ENCODE results near the gene DHRSX. TPM values are rescaled to one million over a fixed set of nuclear protein-coding genes. Genes with fewer than 3 reads are reported as not detected.

Gene DHRSX
- total RNA-seq, 1 donor from 2014 or later, result 31.8 TPM

DNA sequence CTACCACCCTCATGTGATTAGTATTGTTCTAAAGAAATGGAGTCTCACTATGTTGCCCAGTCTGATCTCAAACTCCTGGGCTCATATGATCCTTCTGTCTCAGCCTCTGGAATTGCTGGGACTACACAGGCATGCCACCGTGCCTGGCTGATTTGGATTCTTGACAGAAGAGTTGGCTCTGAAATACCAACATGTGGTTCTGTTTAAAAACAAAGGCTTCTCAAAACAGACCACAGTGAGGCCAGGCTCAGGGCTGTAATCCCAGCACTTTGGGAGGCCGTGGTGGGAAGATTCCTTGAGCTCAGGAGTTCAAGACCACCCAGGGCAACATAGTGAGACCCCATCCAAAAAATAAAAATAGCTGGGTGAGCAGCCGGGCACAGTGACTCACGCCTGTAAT lies 126.7 kb downstream of the DHRSX start:
- H3K4me3 ChIP-seq, result no peak overlapping the region
- Mint-ChIP-seq H3K36me3 (peaks cover 40% of the 10 kb centered on the region), H3K27me3 (ENCODE audit: insufficient read depth, low read depth) (peaks cover 2% of the 10 kb centered on the region), H3K27ac (no peak overlapping the region), H3K4me3 (no peak overlapping the region), H3K4me1 (peaks cover 13% of the 10 kb centered on the region), H3K9me3 (peaks cover 30% of the 10 kb centered on the region)
- TF ChIP-seq EZH2 (IDR thresholded peaks at IDR 0.05), result no peak
- TF ChIP-seq CTCF (IDR thresholded peaks at IDR 0.05), result no peak
- TF ChIP-seq EZH2phosphoT487 (IDR thresholded peaks at IDR 0.05), result no peak
- H3F3A ChIP-seq (ENCODE audit: low read depth), result no peaks in the 10 kb centered on the region
- H3K27me3 ChIP-seq, result no peaks in the 10 kb centered on the region
- no peaks in the 10 kb centered on the region for H4K20me1 ChIP-seq (ENCODE audit: low read depth)
- H3K9me3 ChIP-seq (ENCODE audit: low read depth), result no peaks in the 10 kb centered on the region
- no peaks in the 10 kb centered on the region for H3K4me1 ChIP-seq
- DNase-seq (ENCODE audit: low spot score), result no peak
- H3K36me3 ChIP-seq, result no peaks in the 10 kb centered on the region
- no peak overlapping the region for H3K9ac ChIP-seq
- no peak overlapping the region for H3K4me2 ChIP-seq
- H3K79me2 ChIP-seq (ENCODE audit: low read depth), result no peaks in the 10 kb centered on the region
- H3K27ac ChIP-seq, result no peak overlapping the region
- no peak overlapping the region for H2AFZ ChIP-seq (replicated peaks)

DNA sequence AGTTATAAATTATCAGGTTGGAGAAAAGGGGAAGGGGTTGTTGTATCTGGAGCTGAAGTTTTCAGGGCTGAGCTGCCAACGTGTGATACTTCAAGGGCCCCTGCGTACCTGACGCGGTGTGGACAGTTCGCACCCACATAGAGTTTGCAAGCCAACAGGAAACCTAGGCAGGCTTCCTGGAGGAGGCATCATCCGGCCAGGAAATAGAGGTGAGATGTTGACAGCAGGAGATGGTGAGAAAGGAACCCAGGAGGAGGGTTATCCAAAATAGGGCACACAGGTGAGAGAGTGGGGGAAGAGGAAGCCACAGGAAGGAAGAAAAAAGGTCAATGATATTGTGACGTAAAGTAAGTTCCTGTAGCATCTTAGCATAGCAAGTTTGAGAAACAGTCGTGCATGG lies 127.2 kb downstream of the DHRSX start:
- no peak for DNase-seq (ENCODE audit: low spot score)
- H3K4me3 ChIP-seq, result no peak overlapping the region
- Mint-ChIP-seq H3K4me1 (peaks cover 13% of the 10 kb centered on the region), H3K36me3 (peaks cover 38% of the 10 kb centered on the region), H3K9me3 (peaks cover 28% of the 10 kb centered on the region), H3K4me3 (no peak overlapping the region), H3K27ac (no peak overlapping the region), H3K27me3 (ENCODE audit: insufficient read depth, low read depth) (peaks cover 2% of the 10 kb centered on the region)
- H3F3A ChIP-seq (ENCODE audit: low read depth), result no peaks in the 10 kb centered on the region
- TF ChIP-seq CTCF (IDR thresholded peaks at IDR 0.05) (no peak), EZH2 (IDR thresholded peaks at IDR 0.05) (no peak), EZH2phosphoT487 (IDR thresholded peaks at IDR 0.05) (no peak)
- no peaks in the 10 kb centered on the region for H3K27me3 ChIP-seq
- H4K20me1 ChIP-seq (ENCODE audit: low read depth), result no peaks in the 10 kb centered on the region
- H3K9ac ChIP-seq, result no peak overlapping the region
- H3K36me3 ChIP-seq, result no peaks in the 10 kb centered on the region
- no peaks in the 10 kb centered on the region for H3K4me1 ChIP-seq
- no peaks in the 10 kb centered on the region for H3K9me3 ChIP-seq (ENCODE audit: low read depth)
- no peaks in the 10 kb centered on the region for H3K79me2 ChIP-seq (ENCODE audit: low read depth)
- H2AFZ ChIP-seq (replicated peaks), result no peak overlapping the region
- no peak overlapping the region for H3K27ac ChIP-seq
- no peak overlapping the region for H3K4me2 ChIP-seq

DNA sequence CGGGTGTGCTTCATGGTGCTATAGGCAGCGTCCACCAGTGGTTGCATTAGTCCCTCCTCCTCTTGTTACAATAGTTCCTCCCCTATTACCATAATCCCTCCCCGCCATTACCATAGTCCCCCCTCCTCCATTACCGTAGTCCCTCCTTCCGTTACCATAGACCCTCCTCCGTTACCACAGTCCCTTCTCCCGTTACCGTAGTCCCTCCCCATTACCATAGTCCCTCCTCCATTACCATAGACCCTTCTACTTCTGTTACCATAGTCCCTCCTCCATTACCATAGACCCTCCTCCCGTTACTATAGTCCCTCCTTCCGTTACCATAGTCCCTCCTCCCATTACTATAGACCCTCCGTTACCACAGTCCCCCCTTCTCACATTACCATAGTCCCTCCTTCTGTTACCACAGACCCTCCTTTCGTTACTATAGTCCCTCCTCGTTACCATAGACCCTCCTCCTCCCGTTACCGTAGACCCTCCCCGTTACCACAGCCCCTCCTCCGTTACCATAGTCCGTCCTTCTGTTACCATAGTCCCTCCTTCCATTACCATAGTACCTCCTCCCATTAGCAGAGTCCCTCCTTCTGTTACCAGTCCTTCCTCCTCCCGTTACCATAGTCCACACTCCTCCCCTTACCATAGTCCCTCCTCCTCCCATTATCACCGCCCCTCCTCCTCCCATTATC lies 129.6 kb downstream of the DHRSX start:
- peaks cover 13% of the 10 kb centered on the region for H3K4me1 Mint-ChIP-seq
- peaks cover 16% of the 10 kb centered on the region for H3K9me3 Mint-ChIP-seq
- H4K20me1 ChIP-seq (ENCODE audit: low read depth), result no peaks in the 10 kb centered on the region
- H3K27ac Mint-ChIP-seq, result no peak overlapping the region
- H2AFZ ChIP-seq (replicated peaks), result no peak overlapping the region
- H3K27me3 ChIP-seq, result no peaks in the 10 kb centered on the region
- no peaks in the 10 kb centered on the region for H3K79me2 ChIP-seq (ENCODE audit: low read depth)
- no peak overlapping the region for H3K9ac ChIP-seq
- no peak overlapping the region for H3K4me3 ChIP-seq
- H3K4me3 Mint-ChIP-seq, result no peak overlapping the region
- H3F3A ChIP-seq (ENCODE audit: low read depth), result no peaks in the 10 kb centered on the region
- no peaks in the 10 kb centered on the region for H3K27me3 Mint-ChIP-seq (ENCODE audit: insufficient read depth, low read depth)
- no peaks in the 10 kb centered on the region for H3K36me3 ChIP-seq
- H3K36me3 Mint-ChIP-seq, result peaks cover 26% of the 10 kb centered on the region
- no peaks in the 10 kb centered on the region for H3K4me1 ChIP-seq
- DNase-seq (ENCODE audit: low spot score), result no peak
- no peaks in the 10 kb centered on the region for H3K9me3 ChIP-seq (ENCODE audit: low read depth)
- TF ChIP-seq EZH2phosphoT487 (IDR thresholded peaks at IDR 0.05) (no peak), EZH2 (IDR thresholded peaks at IDR 0.05) (no peak), CTCF (IDR thresholded peaks at IDR 0.05) (no peak)
- no peak overlapping the region for H3K4me2 ChIP-seq
- H3K27ac ChIP-seq, result no peak overlapping the region

All from neural progenitor cell (in vitro differentiated cells).